Keratinocyte (primary cell): Measurements from ENCODE around the gene ITGB4. TPM values are rescaled to one million over a fixed set of nuclear protein-coding genes. Genes with fewer than 3 reads are reported as not detected.

Source experiments
- DNase-seq: peaks from one replicate; pipeline ENCODE4 v3.0.0-alpha.2; 2011; ENCODE audit warnings: low read depth, missing footprints, low spot score
- FAIRE-seq: peaks from 2 replicates; lab custom pipeline; 2011; peaks lifted over from hg19 to GRCh38; lab: Jason Lieb, UNC
- H2AFZ ChIP-seq: 2 replicates; pipeline ENCODE4 v1.6.0; 2012; ENCODE audit warnings: low read length, control low read depth, inconsistent platforms; ENCODE audit not compliant: control insufficient read depth
- H3K27ac ChIP-seq: 2 replicates; pipeline ENCODE4 v1.5.1; 2011; ENCODE audit warnings: low read length; ENCODE audit not compliant: control insufficient read depth, insufficient read depth
- H3K27me3 ChIP-seq: 3 replicates; pipeline ENCODE4 v1.6.0; 2011; ENCODE audit warnings: low read length; ENCODE audit not compliant: control insufficient read depth, insufficient read depth; ENCODE audit errors: extremely low read depth
- H3K36me3 ChIP-seq, 2 experiments: 2 replicates in 1 of 2; 3 replicates in 1 of 2; pipeline ENCODE4 v1.5.1; 2011; ENCODE audit warnings: low read length in 2 of 2, mild to moderate bottlenecking in 1 of 2; ENCODE audit not compliant: control insufficient read depth in 2 of 2, insufficient read depth in 2 of 2; ENCODE audit errors: extremely low read depth in 1 of 2
- H3K4me1 ChIP-seq: 3 replicates; pipeline ENCODE4 v1.5.1; 2011; ENCODE audit warnings: low read length; ENCODE audit not compliant: control insufficient read depth, insufficient read depth; ENCODE audit errors: extremely low read depth
- H3K4me2 ChIP-seq: 3 replicates; pipeline ENCODE4 v1.6.0; 2011; ENCODE audit warnings: low read depth, low read length; ENCODE audit not compliant: control insufficient read depth, insufficient read depth; ENCODE audit errors: extremely low read depth
- H3K4me3 ChIP-seq, 3 experiments: fragments of 200-600 bp in 1 of 3; sonication (generic) in 1 of 3; 2 replicates in 2 of 3; 3 replicates in 1 of 3; pipeline ENCODE4 v1.5.1; 2011 to 2016; ENCODE audit warnings: low read length in 3 of 3, mild to moderate bottlenecking in 3 of 3, control low read depth in 2 of 3, inconsistent platforms in 1 of 3, low read depth in 1 of 3, mixed read lengths in 1 of 3, mixed run types in 1 of 3, moderate library complexity in 1 of 3; ENCODE audit not compliant: control insufficient read depth in 2 of 3, insufficient read depth in 2 of 3; ENCODE audit errors: extremely low read depth in 1 of 3
- H3K79me2 ChIP-seq: 2 replicates; pipeline ENCODE4 v1.6.0; 2012; ENCODE audit warnings: low read length; ENCODE audit not compliant: control insufficient read depth, insufficient read depth
- H3K9ac ChIP-seq: 3 replicates; pipeline ENCODE4 v1.6.0; 2011; ENCODE audit warnings: low read length; ENCODE audit not compliant: control insufficient read depth, insufficient read depth; ENCODE audit errors: extremely low read depth
- H3K9me1 ChIP-seq: 3 replicates; pipeline ENCODE4 v1.6.0; 2011; ENCODE audit warnings: low read length; ENCODE audit not compliant: control insufficient read depth, insufficient read depth; ENCODE audit errors: extremely low read depth
- H3K9me3 ChIP-seq: 2 replicates; pipeline ENCODE4 v1.5.1; 2012; ENCODE audit warnings: low read depth, low read length; ENCODE audit not compliant: control insufficient read depth
- H4K20me1 ChIP-seq: 3 replicates; pipeline ENCODE4 v1.6.0; 2011; ENCODE audit warnings: low read length; ENCODE audit not compliant: control insufficient read depth, insufficient read depth; ENCODE audit errors: extremely low read depth
- EZH2 ChIP-seq: IDR thresholded peaks from one replicate; pipeline ENCODE4 v1.6.1; 2012; ENCODE audit warnings: inconsistent platforms, mild to moderate bottlenecking, low read length, moderate library complexity
- dilution Hi-C: fragments of 300-500 bp; cut with MboI; formaldehyde crosslinking; loops from one replicate; pipeline ENCODE4 v1.7.0; 2020; ENCODE audit warnings: low sequenced_read_pairs; ENCODE audit not compliant: extremely low pct_ligation_motif_present
- polyA plus RNA-seq, 5 experiments: library from polyadenylated mRNA; depleted of rRNA in 3 of 5; stranded (reverse) in 3 of 5; stranded (forward) in 1 of 5; unstranded in 1 of 5; fragments of >200 nt; gene quantifications; 1 replicate in 1 of 5; 2 replicates in 3 of 5; 3 replicates in 1 of 5; pipeline versions ENCODE4 v1.2.1 to v1.2.3, GENCODE V29; 2011 to 2012; ENCODE audit warnings: missing spikeins in 2 of 5, low read depth in 1 of 5, low replicate concordance in 1 of 5
- TF ChIP-seq, protein P1 (sequence below), 3 experiments: IDR thresholded peaks in 1 of 3; conservative IDR thresholded peaks in 1 of 3; optimal IDR thresholded peaks in 1 of 3; 2 replicates in 2 of 3; 3 replicates in 1 of 3; pipeline versions ENCODE3 to v1.5.1; 2011; ENCODE audit warnings: low read length in 3 of 3, mild to moderate bottlenecking in 3 of 3, moderate library complexity in 2 of 3, control low read depth in 1 of 3, inconsistent platforms in 1 of 3; ENCODE audit not compliant: insufficient read depth in 2 of 3; ENCODE audit errors: extremely low read depth in 1 of 3

ITGB4 gene
- polyA plus RNA-seq, 1 donor (not counting 4 experiments of a cell fraction or from before 2014, with no cell fraction given), result 761 TPM

DNA sequence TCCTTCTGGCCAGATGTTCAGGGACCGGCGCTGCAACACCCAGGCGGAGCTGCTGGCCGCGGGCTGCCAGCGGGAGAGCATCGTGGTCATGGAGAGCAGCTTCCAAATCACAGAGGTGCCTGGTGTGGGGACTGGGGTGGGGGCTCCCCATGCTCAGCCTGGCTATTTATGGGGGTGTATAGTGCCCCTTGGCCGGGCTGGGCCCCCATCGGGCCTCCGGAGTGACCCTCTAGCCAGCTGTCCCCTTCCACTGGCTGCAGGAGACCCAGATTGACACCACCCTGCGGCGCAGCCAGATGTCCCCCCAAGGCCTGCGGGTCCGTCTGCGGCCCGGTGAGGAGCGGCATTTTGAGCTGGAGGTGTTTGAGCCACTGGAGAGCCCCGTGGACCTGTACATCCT, 6.1 kb downstream of the ITGB4 start:
- DNase-seq, result no peak
- dilution Hi-C loops, result loop anchor here (10.0 kb wide), 1 partner anchor 53 kb away; no protein-coding TSS in a partner anchor

DNA sequence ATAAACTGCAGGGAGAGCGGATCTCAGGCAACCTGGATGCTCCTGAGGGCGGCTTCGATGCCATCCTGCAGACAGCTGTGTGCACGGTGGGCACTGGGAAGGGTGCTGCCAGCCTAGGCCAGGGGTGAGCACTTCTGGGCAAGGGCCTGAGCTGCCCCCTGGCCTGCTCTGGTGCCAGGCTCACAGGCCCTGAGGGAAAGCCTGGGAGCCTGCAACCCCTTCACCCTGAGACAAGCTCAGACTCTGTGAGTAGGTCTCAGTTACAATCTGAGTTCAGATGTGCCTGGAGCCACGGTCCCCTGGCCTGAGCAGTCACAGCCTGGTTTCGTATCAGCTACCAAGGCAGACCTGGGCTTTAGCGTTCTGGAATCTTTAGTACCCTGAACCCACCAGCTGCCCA, 8.1 kb downstream of the ITGB4 start:
- no peak for TF ChIP-seq EZH2
- TF ChIP-seq, protein P1, sequence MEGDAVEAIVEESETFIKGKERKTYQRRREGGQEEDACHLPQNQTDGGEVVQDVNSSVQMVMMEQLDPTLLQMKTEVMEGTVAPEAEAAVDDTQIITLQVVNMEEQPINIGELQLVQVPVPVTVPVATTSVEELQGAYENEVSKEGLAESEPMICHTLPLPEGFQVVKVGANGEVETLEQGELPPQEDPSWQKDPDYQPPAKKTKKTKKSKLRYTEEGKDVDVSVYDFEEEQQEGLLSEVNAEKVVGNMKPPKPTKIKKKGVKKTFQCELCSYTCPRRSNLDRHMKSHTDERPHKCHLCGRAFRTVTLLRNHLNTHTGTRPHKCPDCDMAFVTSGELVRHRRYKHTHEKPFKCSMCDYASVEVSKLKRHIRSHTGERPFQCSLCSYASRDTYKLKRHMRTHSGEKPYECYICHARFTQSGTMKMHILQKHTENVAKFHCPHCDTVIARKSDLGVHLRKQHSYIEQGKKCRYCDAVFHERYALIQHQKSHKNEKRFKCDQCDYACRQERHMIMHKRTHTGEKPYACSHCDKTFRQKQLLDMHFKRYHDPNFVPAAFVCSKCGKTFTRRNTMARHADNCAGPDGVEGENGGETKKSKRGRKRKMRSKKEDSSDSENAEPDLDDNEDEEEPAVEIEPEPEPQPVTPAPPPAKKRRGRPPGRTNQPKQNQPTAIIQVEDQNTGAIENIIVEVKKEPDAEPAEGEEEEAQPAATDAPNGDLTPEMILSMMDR (optimal IDR thresholded peaks at IDR 0.05 in 1 of 3, IDR thresholded peaks at IDR 0.05 in 1 of 3, conservative IDR thresholded peaks at IDR 0.05 in 1 of 3; ENCODE audit: extremely low read depth in 1 of 3, insufficient read depth in 2 of 3, low read length in 3 of 3), result no peak
- peaks cover 82% of the 10 kb centered on the region for H3K79me2 ChIP-seq
- no peak overlapping the region for H3K4me2 ChIP-seq
- no peaks in the 10 kb centered on the region for H3K9me1 ChIP-seq
- H4K20me1 ChIP-seq, result peaks cover 85% of the 10 kb centered on the region
- no peak for DNase-seq
- H3K9ac ChIP-seq, result no peak overlapping the region
- no peak overlapping the region for H2AFZ ChIP-seq
- H3K4me1 ChIP-seq, result peaks cover 11% of the 10 kb centered on the region
- H3K36me3 ChIP-seq, result peaks cover 62 to 78% of the 10 kb centered on the region in 2 experiments
- no peaks in the 10 kb centered on the region for H3K9me3 ChIP-seq
- no peak overlapping the region for H3K27ac ChIP-seq
- no peak for FAIRE-seq
- no peak overlapping the region for H3K4me3 ChIP-seq
- no peaks in the 10 kb centered on the region for H3K27me3 ChIP-seq
- dilution Hi-C loops, result loop anchor here (10.0 kb wide), 1 partner anchor 55 kb away; no protein-coding TSS in a partner anchor

More for the DNA sequence above, 6.1 kb downstream of the ITGB4 start:
- Histone ChIP-seq H3K79me2 (peaks cover 91% of the 10 kb centered on the region), H3K4me3 (no peak overlapping the region), H3K4me2 (no peak overlapping the region), H3K4me1 (peaks cover 20% of the 10 kb centered on the region), H3K27me3 (no peaks in the 10 kb centered on the region), H3K9ac (no peak overlapping the region), H4K20me1 (peaks cover 74% of the 10 kb centered on the region), H3K9me3 (no peaks in the 10 kb centered on the region), H3K27ac (no peak overlapping the region), H2AFZ (no peak overlapping the region), H3K36me3 (peaks cover 57 to 82% of the 10 kb centered on the region in 2 experiments), H3K9me1 (no peaks in the 10 kb centered on the region)
- FAIRE-seq, result no peak
- TF ChIP-seq EZH2, result no peak
- TF ChIP-seq, protein P1 (optimal IDR thresholded peaks at IDR 0.05 in 1 of 3, IDR thresholded peaks at IDR 0.05 in 1 of 3, conservative IDR thresholded peaks at IDR 0.05 in 1 of 3; ENCODE audit: extremely low read depth in 1 of 3, insufficient read depth in 2 of 3, low read length in 3 of 3), result no peak
